Omental fat pad (tissue), 4 donors: ENCODE measurements around the gene CDKN1C. TPM values are rescaled to one million over a fixed set of nuclear protein-coding genes. Genes with fewer than 3 reads are reported as not detected.

Source experiments
- ATAC-seq: fragments of 150-250 bp; one replicate; pipeline ENCODE4 v1.9.1; 2016; ENCODE audit warnings: mild to moderate bottlenecking, moderate library complexity; ENCODE audit not compliant: low FRiP score
- DNase-seq: peaks from one replicate; pipeline ENCODE4 v3.0.0-alpha.2; 2019; ENCODE audit warnings: low spot score
- CTCF ChIP-seq, 3 donors: fragments of 450-650 bp; IDR thresholded peaks; one replicate each; pipeline ENCODE4 v1.5.1; 2016 to 2017; ENCODE audit warnings: antibody characterized with exemption in 3 of 3, mild to moderate bottlenecking in 3 of 3, moderate library complexity in 2 of 3
- total RNA-seq, 4 donors: library from RNA; depleted of rRNA; stranded (reverse); fragments of >200 nt; gene quantifications; one replicate each; pipeline ENCODE4 v1.1.0, GENCODE V29; 2016

The CDKN1C gene
- total RNA-seq, 4 donors from 2014 or later, result 111 to 314 (median 138) TPM

GRCh38 chr11:2931420-2931746 lies 45.8 kb upstream of the CDKN1C start:
- ATAC-seq, result no peak
- no peak for TF ChIP-seq CTCF (IDR thresholded peaks at IDR 0.05)
- DNase-seq, result no peak

- DNase-seq (no peak), ATAC-seq (peak; percentile 63)
- no peak for TF ChIP-seq CTCF (IDR thresholded peaks at IDR 0.05)
These were observed 45.3 kb upstream of the CDKN1C start for GRCh38 chr11:2930704-2931419.

- ATAC-seq, result peak; percentile 43
- TF ChIP-seq CTCF (IDR thresholded peaks at IDR 0.05), result no peak
- peak; percentile 60 for DNase-seq
These were observed 44.6 kb upstream of the CDKN1C start for GRCh38 chr11:2929950-2930703.

DNA sequence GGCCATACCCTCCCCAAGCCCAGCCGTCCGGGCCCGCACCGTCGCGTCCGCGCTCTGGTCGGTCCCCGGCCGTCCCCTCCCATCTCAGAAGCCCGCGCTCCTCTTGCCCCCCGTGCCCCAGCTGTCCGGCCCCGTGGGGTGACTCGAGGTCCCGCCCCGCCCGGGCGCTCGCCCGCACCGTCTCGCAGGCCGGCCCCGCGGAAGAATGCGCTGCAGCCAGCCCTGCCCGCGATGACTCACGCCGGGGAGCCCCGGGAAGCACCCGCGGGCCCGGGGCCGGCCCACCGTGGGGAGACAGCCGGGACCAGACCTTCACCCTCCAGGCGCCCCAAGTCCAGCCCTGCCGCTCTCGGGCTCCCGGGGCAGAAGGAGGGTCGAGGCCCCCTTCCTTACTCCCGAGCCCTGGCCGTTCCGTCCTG lies 44.0 kb upstream of the CDKN1C start:
- DNase-seq, result peak; percentile 51

DNA sequence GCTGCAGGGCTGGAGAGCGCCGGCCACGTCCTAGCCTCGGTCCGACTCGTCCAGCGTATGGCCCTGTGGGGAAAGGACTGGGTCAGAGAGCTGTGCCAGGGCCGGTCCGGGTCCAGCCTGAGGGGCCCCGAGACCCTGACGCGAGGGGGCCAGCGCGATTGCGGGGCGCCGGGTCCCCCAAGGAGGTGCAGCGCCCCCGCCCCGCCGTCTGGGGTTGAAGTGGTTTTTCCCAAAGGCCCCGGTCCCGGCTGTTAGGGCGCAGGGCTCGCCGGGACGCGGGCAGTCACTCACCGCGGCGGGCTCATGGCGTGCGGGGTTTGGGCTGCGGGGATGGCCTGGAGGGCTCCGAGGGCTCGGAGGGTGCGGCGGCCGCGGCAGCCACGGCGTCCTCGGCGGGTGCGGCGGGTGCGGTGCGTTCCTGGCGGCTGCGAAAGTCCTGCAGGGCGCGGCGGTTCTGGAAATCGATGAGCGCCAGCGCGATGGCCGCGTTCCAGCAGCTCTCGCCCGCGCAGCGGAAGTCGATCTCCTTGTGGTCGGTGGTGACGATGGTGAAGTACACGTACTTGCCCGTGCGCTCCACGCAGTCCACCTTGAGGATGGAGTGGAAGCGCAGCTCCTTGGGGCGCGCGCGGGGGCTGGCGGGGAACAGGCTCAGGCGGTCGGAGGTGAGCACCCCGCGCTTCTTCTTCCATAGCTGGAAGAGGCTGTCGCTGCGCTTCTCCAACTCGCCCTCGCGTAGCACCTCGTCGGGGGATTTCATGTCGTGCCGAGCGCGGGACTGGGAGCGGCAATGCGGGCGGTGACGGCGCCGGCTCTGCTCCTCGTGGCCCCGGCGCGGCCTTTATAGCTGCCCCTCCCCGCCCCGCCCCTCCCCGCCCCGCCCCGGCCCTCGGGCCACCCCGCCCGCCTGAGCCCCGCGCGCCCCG lies 43.3 kb upstream of the CDKN1C start, which contains the start of gene PHLDA2:
PHLDA2 (minus strand) TSS at position 816 of the 926 bp plus-strand sequence; CDS start at position 760, 56 bp downstream.
- TF ChIP-seq CTCF (IDR thresholded peaks at IDR 0.05), result no peak
- DNase-seq (no peak), ATAC-seq (peak; percentile 17)

More for the DNA sequence above, 44.0 kb upstream of the CDKN1C start:
- TF ChIP-seq CTCF (IDR thresholded peaks at IDR 0.05), result no peak
- ATAC-seq, result peak; percentile 81

GRCh38 chr11:2927851-2928604 lies 42.5 kb upstream of the CDKN1C start:
- TF ChIP-seq CTCF (IDR thresholded peaks at IDR 0.05), result no peak
- ATAC-seq (no peak), DNase-seq (no peak)
